Nephron progenitor cell (in vitro differentiated cells): ENCODE measurements around the gene RASL12.

Experiments used
- DNase-seq: peaks from one replicate; pipeline ENCODE4 v3.0.0; 2021
- H3K27ac Mint-ChIP-seq: 2 replicates; pipeline ENCODE4 v1.8.0; 2021; ENCODE audit warnings: mild to moderate bottlenecking, moderate library complexity, mixed read lengths
- H3K27me3 Mint-ChIP-seq: 2 replicates; pipeline ENCODE4 v1.8.0; 2021; ENCODE audit warnings: mild to moderate bottlenecking, low read depth, mixed read lengths; ENCODE audit not compliant: poor library complexity
- H3K36me3 Mint-ChIP-seq: 2 replicates; pipeline ENCODE4 v1.8.0; 2021; ENCODE audit warnings: low read depth, mixed read lengths
- H3K4me1 Mint-ChIP-seq: 2 replicates; pipeline ENCODE4 v1.8.0; 2021; ENCODE audit warnings: mixed read lengths
- H3K4me3 Mint-ChIP-seq: 2 replicates; pipeline ENCODE4 v1.8.0; 2021; ENCODE audit warnings: mild to moderate bottlenecking, moderate library complexity, mixed read lengths
- H3K9me3 Mint-ChIP-seq: 2 replicates; pipeline ENCODE4 v1.8.0; 2021; ENCODE audit warnings: mild to moderate bottlenecking, moderate library complexity, mixed read lengths
- CTCF ChIP-seq: fragments of 200-600 bp; sonication (generic); IDR thresholded peaks from 2 replicates; pipeline ENCODE4 v1.5.0; 2021; ENCODE audit warnings: antibody characterized with exemption

The RASL12 gene

GRCh38 chr15:65008983-65009382 lies 58.8 kb downstream of the RASL12 start:
- DNase-seq = no peak
- Mint-ChIP-seq H3K36me3 (peaks cover 64% of the 10 kb centered on the region), H3K27me3 (no peaks in the 10 kb centered on the region), H3K9me3 (peaks cover 15% of the 10 kb centered on the region), H3K4me1 (peaks cover 17% of the 10 kb centered on the region), H3K27ac (no peak overlapping the region), H3K4me3 (no peak overlapping the region)
- TF ChIP-seq CTCF = no peak

GRCh38 chr15:65006876-65007275 lies 60.9 kb downstream of the RASL12 start:
- Mint-ChIP-seq H3K9me3 (no peaks in the 10 kb centered on the region), H3K27me3 (no peaks in the 10 kb centered on the region), H3K4me1 (peaks cover 17% of the 10 kb centered on the region), H3K36me3 (peaks cover 65% of the 10 kb centered on the region), H3K27ac (no peak overlapping the region), H3K4me3 (no peak overlapping the region)
- DNase-seq = peak; percentile 28
- TF ChIP-seq CTCF = no peak

- Mint-ChIP-seq H3K9me3 (no peaks in the 10 kb centered on the region), H3K27ac (peak overlapping the region; percentile 87), H3K4me1 (peaks cover 17% of the 10 kb centered on the region), H3K36me3 (peaks cover 61% of the 10 kb centered on the region), H3K27me3 (no peaks in the 10 kb centered on the region), H3K4me3 (no peak overlapping the region)
- no peak for DNase-seq
- no peak for TF ChIP-seq CTCF
These were observed 62.8 kb downstream of the RASL12 start for GRCh38 chr15:65004993-65005392.
